ENCODE measurements around the gene UTF1.

The UTF1 gene

GRCh38 chr10:133277277-133277992, 47.4 kb downstream of the UTF1 start:
- DNase-seq (ENCODE audit: low spot score): no peak
- no peak for FAIRE-seq

GRCh38 chr10:133277993-133278576, 48.1 kb downstream of the UTF1 start:
- DNase-seq (ENCODE audit: low spot score) (no peak), FAIRE-seq (no peak)

- no peak for FAIRE-seq
- no peak for DNase-seq (ENCODE audit: low spot score)
Observed at GRCh38 chr10:133278577-133279265, 48.7 kb downstream of the UTF1 start.

GRCh38 chr10:133279326-133280226, 49.6 kb downstream of the UTF1 start:
- FAIRE-seq: no peak
- no peak for DNase-seq (ENCODE audit: low spot score)

- FAIRE-seq: no peak
Observed at GRCh38 chr10:133280391-133281059, 50.5 kb downstream of the UTF1 start.

GRCh38 chr10:133281084-133281483, 51.1 kb downstream of the UTF1 start:
- FAIRE-seq (no peak), DNase-seq (ENCODE audit: low spot score) (no peak)

More at GRCh38 chr10:133280391-133281059, 50.5 kb downstream of the UTF1 start:
- DNase-seq (ENCODE audit: low spot score): no peak

All from urothelium cell line (cell line).